Right lobe of liver (tissue), 4 donors: ENCODE measurements around the gene LGALS8.

Experiments used
- CTCF ChIP-seq, 4 donors: fragments of 200-600 bp in 3 of 4; fragments of 450-650 bp in 1 of 4; IDR thresholded peaks; one replicate each; pipeline versions ENCODE4 v1.5.1 to v1.8.0; 2016 to 2022; ENCODE audit warnings: antibody characterized with exemption in 4 of 4, mild to moderate bottlenecking in 2 of 4
- POLR2A ChIP-seq: fragments of 450-650 bp; IDR thresholded peaks from one replicate; pipeline ENCODE4 v1.6.1; 2017; ENCODE audit warnings: antibody characterized with exemption, mild to moderate bottlenecking
- donor health status: DM: no; HTN: no; CAD: no.
- donor health status: DM: no; HTN: no; CAD: no.
- donor health status: DM: no; HTN: yes; CAD: no.

GRCh38 chr1:236476019-236476418 lies 47.8 kb upstream of the LGALS8 start:
- TF ChIP-seq POLR2A = no peak
- TF ChIP-seq CTCF (IDR thresholded peaks at IDR 0.05) = no peak
